Dermis microvascular lymphatic vessel endothelial cell (primary cell): ENCODE measurements around the gene S100A13. TPM values are rescaled to one million over a fixed set of nuclear protein-coding genes. Genes with fewer than 3 reads are reported as not detected.
A peak's percentile ranks its signal among the peaks of the same experiment; 100 is the strongest.
"Not testable (repeated sequence)": the region's sequence is repeated elsewhere in the genome, so short reads cannot be mapped to it uniquely, and the experiment has no call there.

Source experiments
- DNase-seq, 2 donors: peaks; one replicate each; pipeline versions ENCODE4 v3.0.0 to v3.0.0-alpha.2; 2010; ENCODE audit warnings: low read depth in 2 of 2
- total RNA-seq: library from RNA; depleted of rRNA; stranded (reverse); fragments of >200 nt; gene quantifications from 2 replicates; pipeline ENCODE4 v1.2.1, GENCODE V29; 2014

S100A13 gene
- total RNA-seq, 1 donor from 2014 or later = 124 TPM

DNA sequence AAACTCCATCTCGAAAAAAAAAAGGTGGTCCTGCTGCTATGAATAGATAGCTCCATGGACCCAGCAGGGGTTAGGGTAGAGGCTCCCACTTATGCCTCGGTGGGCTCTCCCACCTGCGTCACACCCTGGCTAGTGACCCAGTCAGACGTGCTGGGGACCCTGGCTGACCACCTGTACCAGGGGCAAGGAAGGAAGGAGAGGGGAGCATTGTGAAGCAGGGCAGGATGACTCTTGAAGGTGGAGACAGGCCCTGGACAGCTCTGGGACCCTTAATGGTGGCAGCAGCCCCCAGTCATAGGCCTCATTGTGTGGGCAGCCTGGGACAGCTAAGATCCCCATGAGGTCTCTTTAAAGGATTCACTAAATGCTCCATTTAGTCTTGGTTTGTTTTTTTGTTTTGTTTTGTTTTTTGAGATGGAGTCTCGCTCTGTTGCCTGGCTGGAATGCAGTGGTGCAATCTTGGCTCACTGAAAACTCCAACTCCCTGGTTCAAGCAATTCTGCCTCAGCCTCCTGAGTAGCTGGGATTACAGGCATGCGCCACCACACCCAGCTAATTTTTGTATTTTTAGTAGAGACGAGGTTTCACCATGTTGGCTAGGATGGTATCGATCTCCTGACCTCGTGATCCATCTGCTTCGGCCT, 20.8 kb upstream of the S100A13 start:
- DNase-seq = no peak

DNA sequence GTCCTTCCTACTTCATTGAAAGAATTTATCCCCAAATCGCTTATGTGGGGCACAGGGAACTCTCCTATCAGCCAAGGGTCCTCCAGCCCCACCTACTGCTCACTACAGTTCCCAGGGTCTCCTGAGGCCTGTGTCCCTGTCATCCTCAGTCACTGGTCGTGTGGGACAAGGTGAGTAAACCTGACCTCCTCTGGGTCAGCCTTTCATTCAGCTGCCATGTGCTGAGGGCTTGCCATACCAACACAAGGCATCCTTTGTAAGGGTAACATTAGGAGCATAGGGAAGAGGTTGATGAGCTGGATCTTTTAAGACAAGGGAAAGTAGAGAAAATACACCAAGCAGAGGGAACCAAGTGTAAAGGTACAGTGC, 20.0 kb upstream of the S100A13 start:
- DNase-seq = no peak

GRCh38 chr1:153646672-153647345, 19.5 kb upstream of the S100A13 start:
- no peak for DNase-seq

DNA sequence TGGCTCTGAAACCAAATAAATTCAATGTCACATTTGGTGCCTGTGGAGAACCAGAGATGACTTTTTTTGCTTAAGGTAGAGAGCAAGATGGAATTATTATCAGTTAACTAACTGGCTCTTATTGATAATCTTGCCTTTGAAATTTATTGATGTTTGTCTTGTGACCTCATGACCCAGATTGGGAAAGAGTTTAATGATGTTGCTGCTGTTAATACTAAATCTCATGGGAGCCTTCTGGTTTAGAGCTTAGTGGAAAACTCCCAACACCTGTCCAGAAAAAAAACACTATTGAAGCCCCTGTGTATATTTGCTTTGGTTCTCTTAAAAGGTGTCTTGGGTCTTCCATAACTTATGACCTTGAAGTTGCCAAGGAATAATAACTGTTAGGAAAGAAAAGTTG, 16.5 kb upstream of the S100A13 start:
- no peak for DNase-seq

DNA sequence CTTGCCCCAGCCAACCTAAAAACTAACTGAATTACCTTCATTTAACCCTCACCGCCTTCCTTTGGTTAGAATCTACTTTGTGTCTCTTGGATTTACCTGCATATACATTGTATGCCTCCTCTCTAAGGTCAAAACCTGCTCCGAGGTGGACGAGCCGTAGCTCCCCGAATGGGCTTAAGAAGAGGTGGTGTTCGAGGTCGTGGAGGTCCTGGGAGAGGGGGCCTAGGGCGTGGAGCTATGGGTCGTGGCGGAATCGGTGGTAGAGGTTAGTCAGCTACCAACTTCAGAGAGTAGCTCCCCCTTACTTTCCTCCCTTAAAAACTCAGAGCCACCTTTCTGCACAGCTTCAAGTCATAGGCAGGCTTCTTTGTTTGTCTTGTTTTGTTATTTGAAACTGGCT, 15.8 kb upstream of the S100A13 start:
- no peak for DNase-seq

- no peak for DNase-seq
Observed at GRCh38 chr1:153642161-153642560, 14.9 kb upstream of the S100A13 start.

DNA sequence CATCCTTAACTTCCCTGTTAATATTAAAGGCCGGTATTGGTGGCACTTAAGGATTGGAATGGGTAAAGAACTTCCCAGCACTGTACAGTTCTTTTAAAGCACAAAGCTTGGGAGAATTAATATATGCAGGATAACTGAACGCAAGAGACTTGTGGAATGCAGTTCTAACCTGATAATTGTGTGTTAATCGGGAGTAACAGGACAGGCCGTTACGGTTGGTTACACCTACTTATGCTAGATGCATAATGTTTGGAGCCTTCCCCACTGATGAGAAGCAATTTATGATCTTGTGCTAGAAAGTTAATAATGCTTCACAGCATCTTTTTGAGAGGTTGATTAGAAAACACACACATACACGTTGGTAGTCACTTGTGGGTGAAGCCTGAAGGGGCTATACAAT, 13.6 kb upstream of the S100A13 start:
- DNase-seq = no peak

GRCh38 chr1:153640213-153640612, 12.9 kb upstream of the S100A13 start:
- DNase-seq = not testable (repeated sequence)

DNA sequence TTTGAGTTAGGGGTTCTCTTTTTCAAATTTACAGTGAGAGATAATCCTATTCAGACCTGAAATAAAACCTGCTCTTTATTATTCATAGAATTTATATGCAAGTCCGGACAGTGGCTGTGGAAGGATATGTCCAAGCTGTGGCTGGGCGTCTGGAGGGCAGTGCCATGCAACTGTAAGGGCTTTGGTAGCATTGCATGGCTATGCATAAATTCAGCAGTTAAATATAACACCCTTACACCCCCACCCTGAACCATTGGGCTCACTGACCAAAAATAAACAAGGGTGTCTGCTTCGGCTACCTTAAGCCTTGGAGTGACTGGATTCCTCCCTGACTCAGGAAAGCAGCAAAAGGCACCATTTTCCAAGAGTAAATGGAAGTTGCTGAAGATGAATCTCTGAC, 12.0 kb upstream of the S100A13 start:
- DNase-seq = no peak

- DNase-seq = no peak
Observed at GRCh38 chr1:153638261-153638660, 11.0 kb upstream of the S100A13 start.

DNA sequence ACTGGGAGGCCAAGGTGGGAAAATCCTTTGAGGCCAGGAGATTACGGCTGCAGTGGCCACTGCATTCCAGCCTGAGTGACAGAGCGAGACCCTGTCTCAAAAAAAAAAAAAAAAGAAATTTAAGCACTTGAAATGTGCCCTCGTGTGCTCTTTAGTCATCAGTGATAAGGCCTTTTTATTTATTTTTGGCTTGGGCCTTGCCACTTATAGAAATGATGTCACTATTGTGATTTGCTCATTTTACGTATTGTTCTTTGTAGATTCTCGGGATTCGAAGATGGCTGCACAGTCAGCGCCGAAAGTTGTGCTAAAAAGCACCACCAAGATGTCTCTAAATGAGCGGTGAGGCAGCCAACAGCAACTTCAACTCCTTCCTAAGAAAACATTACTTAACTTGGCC, 9.0 kb upstream of the S100A13 start:
- no peak for DNase-seq

DNA sequence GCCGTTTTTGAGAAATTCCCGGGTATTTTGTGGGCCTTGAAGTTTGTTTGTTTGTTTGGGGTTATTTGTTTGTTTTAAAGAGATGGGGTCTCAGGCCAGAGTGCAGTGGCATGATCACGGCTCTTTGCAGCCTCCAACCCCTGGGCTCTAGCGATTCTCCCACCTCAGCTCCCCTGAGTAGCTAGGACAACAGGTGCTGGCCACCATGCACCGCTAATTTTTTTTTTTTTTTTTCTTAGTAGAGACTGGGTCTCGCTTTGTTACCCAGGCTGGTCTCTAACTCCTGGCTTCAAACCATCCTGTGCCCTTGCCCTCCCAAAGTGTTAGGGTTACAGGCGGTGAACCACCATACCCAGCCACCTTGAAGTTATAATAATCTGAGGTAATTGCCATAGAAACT, 8.6 kb upstream of the S100A13 start:
- DNase-seq = no peak

GRCh38 chr1:153633754-153634665, 6.7 kb upstream of the S100A13 start, which contains the start of gene CHTOP:
Gene CHTOP (plus strand): TSS chr1:153634066. CDS start chr1:153636589, 2,523 bp downstream.
- DNase-seq = peak; percentile 99

GRCh38 chr1:153633161-153633753, 6.0 kb upstream of the S100A13 start:
- DNase-seq = no peak

DNA sequence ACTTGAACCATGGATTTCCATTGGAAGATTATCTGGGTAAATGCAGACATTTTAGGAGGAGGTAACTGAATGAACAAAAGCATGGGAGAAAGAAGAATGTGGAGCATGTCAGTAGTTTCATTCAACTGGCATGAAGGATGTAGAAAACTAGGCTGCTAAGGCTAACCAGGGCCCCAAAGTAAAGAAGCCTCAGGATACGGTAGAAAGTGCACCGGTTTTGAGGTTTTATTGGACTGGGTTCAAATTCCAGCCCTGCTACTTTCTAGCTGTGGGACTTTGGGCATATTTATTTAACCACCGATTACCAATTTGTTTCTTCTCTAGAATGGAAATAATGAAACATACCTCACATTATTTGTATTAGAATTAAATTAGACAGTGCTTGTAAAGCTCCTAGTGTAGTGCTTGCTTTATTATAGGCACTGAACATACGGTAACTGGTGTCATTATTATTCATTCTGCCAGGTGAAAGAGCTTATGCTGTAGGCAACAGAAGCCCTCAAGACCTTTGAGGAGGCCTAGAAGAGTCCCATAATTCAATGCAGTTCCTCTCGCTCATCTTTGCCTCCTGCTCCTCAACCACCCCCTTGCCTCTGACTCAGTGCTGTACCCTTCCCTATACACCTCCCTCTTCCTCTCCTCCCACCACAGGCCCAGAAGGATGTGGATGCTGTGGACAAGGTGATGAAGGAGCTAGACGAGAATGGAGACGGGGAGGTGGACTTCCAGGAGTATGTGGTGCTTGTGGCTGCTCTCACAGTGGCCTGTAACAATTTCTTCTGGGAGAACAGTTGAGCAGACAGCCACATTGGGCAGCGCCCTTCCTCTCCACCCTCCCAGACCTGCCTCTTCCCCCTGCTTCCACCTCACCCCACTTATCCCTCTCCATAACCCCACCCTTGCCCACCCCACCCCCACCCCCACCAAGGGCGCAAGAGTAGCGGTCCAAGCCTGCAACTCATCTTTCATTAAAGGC, 4.0 kb upstream of the S100A13 start:
- DNase-seq = no peak

GRCh38 chr1:153630384-153630783, 3.1 kb upstream of the S100A13 start:
- no peak for DNase-seq

DNA sequence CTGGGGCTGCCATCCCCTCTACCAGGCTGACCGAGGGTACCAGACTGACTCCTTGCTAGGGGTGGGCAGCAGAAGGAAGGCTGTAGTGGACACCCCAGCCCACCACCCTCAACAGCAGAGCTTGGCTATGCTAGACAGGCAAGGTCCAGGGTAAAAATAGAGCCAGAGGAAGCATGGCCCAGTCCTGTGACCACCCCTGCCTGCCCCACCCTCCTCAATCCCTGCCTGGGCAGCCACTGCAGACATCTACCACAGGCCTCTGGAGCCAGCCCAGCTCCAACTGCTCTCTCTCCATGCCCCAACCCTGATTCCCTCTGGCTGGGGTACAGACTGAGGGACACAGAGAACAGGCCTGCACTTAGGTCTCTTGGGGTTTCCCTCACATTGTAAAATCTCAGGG, 2.7 kb upstream of the S100A13 start:
- no peak for DNase-seq

GRCh38 chr1:153629343-153629665, 2.0 kb upstream of the S100A13 start:
- no peak for DNase-seq

DNA sequence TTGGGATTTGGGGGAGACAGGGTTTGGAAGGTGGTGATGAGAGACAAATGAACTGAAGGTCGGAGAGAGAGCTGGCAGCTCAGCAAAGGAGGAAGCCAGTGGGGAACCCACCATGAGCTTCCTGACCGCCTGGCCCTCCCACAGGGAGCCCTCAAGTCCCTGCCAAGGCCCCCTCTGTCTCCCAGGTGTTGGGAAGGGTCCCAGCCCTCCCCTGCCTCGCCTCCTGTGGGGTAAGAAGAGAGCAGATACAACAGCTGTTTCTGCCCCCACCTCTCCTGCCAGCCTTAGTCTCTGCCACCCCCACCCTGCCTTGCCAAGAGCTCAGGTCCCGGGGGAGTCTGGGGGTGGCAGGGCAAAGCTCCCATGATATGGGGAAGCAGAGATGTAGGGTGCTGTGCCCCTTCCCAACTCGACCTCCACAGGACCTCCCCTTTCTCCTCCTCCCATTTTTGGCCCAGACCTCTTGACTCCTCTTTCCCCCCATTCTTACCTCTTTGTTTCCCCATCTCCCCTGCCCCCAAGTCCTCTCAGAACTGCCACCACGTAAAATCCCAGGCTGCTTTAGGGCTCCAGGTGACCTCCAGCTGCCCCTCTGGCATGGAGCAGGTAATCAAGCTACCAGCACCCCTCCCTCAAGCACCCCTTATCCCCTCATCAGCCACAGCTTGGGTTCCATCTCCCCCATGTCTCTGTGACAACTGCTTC, 1.5 kb upstream of the S100A13 start:
- no peak for DNase-seq
